SW 1271 (cell line): ENCODE results near the gene CSNK1E.

Experiments
- DNase-seq, 2 experiments: peaks; one replicate each; lab custom pipeline; 2025; lab: John Stamatoyannopoulos, UW

The CSNK1E gene

GRCh38 chr22:38305471-38306448, 11.5 kb downstream of the CSNK1E start:
- no peak for DNase-seq

- DNase-seq: no peak
Observed at GRCh38 chr22:38304526-38304925, 12.7 kb downstream of the CSNK1E start.

DNA sequence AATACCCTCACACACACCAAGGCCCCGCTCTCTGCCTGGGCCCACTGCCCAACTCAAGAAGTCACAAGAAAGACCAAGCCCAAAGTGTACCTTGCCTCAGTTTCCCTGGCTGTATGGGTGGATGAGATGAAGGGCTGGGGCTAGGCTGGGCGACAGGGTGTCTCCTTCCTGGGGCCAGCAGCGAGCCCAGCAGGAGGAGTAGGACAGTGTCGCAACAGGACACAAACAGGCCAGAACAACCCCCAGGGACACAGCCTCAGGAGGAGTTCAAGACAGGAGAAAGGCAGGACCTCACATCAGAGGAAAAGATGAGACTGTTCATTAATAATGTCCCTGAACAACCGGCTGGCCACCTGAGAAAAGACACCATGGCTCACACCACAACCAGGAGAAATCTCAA, 13.3 kb downstream of the CSNK1E start:
- DNase-seq: no peak

- DNase-seq: no peak
Observed at GRCh38 chr22:38302906-38303305, 14.3 kb downstream of the CSNK1E start.

DNA sequence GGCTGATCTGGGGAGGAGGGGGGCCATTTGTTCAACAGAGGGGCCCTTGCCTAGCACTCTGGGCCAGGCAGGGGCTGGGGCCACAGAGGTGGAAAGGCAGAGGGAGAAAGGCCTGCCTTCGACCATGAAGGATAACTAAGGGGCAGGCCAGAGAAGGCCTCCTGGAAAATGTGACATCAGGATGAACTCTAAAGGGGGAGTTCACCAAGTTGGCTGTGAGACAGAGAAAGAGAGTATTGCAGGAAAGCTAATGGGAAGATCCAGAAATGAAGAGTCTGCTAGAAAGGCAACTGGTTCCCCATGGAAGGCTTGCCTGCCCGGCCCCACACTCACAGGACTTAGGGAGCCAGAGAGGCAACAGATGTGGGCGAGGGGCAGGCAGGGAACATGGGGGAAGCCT, 16.3 kb downstream of the CSNK1E start:
- no peak for DNase-seq

DNA sequence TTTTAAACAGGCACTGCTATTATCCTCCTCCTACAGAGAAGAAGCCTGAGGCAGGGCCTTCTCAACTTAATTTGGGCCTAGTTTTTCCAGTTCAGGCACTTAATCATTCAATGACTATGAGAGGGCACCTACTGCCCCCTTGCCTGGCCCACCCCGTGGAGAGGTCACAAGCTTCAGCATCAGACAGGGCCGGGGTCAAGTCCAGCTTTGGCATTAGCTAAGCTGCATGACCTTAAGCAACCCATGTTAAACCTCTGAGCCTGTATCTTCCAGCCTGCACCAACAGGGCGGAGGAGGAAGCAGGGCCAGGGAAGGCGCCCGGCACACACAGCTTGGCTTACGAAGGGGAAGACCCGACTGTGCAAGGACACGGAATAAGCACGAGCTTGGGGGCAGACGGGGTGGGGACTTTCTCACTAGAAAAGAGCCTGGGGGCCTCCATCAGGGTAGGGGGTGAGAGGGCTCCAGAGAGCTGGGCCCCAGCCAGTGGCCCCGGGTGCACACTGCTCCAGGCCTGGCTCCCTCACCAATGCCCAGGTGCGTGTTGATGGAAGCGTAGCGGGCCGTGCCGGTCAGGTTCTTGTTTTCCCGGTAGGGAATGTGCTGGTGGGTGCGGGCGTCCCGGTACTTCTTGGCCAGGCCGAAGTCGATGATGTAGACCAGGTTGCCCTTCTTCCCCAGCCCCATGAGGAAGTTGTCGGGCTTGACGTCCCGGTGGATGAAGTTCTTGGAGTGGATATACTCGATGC, 16.9 kb downstream of the CSNK1E start:
- DNase-seq: no peak

DNA sequence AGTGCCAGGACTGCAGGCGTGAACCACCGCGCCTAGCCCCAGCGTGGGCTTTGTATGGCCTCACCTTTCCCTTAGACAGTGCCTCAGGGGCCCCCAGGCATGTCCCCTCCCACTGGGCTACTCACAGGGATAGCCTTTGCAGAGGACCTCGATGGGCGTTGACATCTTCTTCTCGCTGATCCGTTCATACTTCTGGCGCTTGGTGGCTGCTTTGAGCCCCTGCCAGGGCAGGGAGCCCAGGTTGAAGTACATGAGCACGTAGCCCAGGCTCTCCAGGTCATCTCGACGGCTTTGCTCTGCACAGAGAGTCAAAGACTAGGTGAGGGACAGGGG, 17.5 kb downstream of the CSNK1E start:
- DNase-seq: no peak

DNA sequence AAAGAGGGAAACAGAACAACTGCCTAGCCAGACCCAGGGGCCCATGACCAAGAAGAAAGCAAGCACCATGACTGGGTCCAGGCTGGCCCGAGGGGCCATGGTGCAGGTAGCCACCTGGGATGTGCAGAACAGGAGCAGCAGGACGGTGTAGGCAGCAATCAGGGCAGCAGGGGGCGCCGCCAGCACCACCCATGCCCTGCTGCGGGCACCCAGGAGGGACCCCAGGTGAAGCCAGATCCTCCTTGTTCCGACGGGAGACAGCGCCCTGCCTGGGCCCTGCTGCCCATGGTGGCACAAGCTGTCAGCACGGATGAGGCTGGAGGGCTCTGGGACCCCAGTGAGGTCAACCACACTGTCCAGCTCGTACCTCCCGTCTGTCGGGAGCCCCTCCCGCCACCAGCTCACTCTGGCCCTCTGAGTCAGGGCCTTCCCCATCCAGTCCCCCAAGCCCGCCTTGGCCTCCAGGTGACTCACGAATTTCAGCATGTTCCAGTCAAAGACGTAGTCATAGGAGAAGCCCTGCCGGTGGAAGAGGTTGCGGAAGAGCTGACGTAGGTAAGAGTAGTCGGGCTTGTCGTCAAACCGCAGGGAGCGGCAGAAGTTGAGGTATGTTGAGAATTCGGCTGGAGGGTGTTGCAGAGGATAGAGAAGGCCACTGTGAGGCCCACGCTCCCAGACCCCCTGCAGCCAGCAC, 18.8 kb downstream of the CSNK1E start:
- DNase-seq: no peak

DNA sequence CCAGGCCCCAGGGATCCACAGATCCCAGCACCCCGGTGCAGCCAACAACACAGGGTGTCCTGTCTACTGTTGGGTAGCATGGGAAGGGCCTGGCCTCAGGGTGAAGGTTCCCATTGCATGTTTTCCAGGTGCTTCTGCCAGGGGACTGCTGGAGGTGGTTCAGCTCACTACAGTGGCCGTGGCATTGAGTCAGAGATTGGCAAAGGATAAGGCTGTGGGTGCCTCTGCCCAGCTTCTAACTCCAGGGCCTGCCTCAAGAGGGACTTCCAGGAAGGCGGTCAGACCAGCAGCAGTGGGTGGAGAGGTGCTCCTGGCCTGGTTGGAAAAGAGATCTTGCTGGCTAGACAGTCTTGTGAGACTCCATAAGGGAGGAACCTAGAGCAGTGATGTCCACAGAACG, 20.9 kb downstream of the CSNK1E start:
- DNase-seq: no peak

DNA sequence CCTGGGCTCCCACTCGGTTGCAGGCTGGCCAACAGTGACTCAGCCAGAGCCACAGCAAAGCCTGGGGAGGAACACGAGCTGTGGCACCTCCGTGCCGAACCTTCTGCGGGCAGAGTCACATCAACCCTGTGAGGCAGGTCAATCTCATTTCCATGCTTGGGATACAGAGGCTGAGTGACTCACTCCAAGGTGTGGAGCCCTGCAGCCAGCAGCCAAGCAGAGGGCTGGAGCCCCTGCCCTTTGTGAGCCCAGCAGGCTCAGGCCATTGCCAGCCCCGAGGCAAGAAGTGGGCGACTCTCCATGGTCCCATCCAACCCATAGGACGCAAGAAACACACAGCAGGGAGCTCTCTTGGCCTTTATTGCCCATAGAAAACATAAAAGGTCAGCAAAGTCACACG, 21.4 kb downstream of the CSNK1E start:
- no peak for DNase-seq

DNA sequence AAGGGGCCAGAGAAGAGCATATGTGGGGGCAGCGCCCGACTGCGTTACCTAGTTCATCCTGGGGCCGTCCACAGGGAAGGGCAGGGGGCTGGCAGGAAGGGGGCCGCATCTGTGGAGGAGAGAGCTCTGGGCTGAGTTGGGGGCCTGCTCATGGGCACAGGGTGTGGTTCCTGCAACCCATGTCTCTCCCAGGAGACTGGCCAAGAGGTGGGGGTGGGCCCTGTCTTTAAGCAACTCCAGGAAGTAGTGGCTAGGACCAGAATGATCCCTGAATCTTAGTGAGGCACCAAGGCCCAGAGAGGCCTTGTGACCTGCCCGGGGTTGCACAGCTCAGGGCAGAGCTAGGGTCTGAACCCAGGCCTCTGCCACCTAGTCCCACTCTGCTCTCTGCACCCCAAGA, 21.9 kb downstream of the CSNK1E start:
- DNase-seq: no peak

DNA sequence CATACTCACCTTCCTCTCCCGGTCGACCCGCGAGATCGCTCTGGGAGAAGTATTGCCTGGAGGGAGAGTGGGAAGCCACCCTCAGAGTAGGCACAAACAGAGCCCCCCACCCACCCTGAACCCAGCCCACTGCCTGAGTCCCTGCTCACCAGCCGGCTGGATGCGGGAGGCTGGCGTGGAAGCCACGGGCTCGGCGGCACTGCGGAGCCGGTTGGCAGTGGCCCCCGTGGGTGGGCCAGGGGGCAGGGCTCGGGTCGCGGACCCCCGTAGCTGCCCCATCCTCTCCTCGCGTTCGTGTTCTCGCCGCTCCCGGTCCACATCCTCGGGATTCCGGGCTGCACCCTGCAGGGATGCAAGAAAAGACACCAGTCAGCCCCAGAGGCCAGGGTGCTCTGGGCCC, 23.0 kb downstream of the CSNK1E start:
- DNase-seq: no peak

DNA sequence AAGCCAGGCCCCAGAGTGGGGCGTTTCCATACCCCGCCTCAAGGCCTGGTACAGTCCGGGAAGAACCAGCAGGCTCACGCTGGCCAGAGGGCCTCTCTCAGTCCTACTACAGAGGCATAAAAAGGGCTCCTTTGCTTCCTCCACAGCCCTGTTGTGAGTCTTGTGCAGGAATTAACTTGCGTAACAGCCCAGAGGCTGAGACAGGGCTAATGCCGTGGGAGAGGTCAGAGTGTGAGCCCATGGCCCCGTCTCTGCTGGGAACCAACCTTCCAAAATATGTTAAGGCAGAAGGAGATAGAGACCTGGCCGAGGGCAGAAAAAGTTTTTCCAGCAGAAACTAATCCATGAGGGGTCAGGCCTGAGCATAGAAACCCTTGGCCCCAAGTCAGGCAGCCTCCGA, 24.5 kb downstream of the CSNK1E start:
- DNase-seq: no peak

DNA sequence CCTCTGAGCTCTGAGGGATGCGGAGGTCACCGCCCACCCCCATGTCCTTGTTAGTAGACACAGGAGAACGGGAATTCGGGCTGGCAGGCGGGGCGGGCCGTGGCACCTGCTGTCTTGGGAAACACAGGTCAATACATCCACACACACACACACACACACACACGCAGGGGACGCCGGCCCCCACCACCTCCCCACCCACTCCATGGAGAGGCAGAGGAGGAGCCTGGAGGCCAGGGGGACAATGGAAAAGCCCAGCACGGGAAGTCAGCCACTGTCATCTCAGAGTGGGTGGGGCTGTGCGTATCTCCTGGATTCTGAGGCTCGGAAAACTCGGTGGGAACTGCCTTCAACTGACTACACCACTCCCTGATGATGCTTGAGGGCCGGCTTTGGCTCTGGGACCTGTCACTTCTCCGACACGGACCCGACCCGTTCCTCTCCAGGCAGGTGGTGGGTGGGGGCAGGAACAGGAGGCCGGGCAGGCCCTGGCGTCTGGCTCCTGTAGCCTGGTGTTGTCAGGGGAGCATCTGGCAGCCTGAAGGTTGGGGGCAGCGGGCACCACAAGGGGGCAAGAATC, 25.9 kb downstream of the CSNK1E start:
- no peak for DNase-seq

- no peak for DNase-seq
Observed at GRCh38 chr22:38290347-38290746, 26.9 kb downstream of the CSNK1E start.

DNA sequence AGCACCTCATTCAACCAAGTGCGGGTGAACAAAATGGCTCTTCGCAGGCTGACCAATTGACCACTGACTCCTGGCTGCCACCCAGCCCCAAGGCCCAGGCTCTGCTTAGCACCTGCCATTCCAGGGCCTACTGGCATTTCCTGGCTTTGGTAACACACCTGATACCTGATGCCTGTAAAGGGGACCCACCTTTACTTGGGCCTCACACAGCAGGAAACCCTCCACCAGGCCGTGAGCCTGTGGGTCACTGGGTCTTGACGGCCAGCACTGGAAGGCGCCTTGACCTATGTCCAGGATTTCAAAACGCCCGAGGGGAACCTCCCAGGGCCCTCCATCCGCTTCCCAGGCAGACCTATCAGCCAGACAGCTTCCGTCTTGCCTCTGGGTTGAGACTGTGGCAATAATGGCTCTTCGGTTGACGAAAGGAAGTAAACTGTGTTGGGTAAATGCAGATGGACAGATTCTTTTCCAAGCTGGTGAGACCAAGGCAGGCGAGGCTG, 27.6 kb downstream of the CSNK1E start:
- DNase-seq: no peak

DNA sequence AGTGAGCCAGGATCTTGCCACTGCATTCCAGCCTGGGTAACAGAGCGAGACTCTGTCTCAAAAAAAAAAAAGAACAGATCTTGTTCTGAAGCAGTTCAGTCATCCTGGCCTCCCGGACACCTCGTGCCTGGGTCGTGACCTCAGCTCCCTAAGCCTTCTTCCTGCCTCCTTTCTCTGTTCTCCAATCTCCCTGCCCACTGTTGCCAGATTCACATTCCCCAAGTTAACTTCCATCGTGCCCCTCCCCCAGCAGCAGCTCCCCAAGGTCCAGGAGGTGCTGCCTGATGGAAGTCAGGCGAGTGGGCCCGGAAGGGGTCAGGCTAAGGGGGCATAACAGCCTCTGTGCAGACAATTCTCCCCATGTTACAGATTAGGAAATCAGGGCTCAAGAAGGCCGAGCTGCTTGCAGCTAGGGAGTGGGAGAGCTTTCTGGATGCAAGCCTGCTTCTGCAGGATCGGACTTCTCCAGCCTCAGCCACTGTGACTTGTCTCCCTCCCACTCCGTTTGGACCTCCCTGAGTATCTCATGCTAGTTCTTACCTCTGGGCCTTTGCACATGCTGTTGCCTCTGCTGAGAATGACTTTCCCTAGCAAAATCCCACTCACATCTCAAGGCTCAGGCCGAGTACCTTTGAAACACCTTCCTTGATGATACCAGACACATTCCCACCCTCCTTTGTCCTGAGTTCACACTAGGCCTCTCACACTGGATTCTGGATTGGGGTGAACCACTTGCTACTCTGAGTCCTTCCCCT, 30.1 kb downstream of the CSNK1E start:
- no peak for DNase-seq

- no peak for DNase-seq
Observed at GRCh38 chr22:38285018-38285417, 32.2 kb downstream of the CSNK1E start.

GRCh38 chr22:38284042-38284402, 33.2 kb downstream of the CSNK1E start:
- DNase-seq: no peak

DNA sequence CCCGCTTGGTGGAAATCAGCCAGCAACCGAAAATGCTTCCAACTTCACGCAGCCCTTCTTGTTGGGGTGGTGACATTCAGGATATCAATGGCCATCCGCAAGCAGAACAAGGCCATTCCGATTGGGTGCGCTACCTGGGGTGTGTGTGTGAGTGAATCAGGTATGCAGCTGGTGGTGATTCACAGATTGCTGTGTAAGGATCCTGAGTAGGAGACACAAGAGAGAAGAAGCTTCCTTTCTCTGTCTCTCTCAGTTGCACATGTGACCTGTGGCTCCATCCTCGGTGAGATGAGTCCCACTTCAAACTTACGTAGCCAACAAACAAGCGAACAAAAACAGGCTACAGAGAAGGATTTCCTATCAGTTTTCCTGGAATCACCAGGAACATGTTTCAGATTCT, 34.8 kb downstream of the CSNK1E start:
- no peak for DNase-seq

GRCh38 chr22:38276166-38276565, 41.1 kb downstream of the CSNK1E start:
- no peak for DNase-seq
